GM18517 (cell line): ENCODE data around the gene RAPGEF4.

Experiments used
- ATAC-seq: cut with Tn5 transposase; IDR thresholded peaks from one replicate; pipeline ENCODE4 v1.9.1; 2021; ENCODE audit warnings: mild to moderate bottlenecking, moderate library complexity; ENCODE audit not compliant: unreplicated experiment

RAPGEF4 gene

GRCh38 chr2:172735582-172736423 lies at the start of gene RAPGEF4:
TSS of gene RAPGEF4 (plus strand) at chr2:172735845. CDS start at chr2:172735984, 139 bp downstream.
- no peak for ATAC-seq

- no peak for ATAC-seq
Measured at GRCh38 chr2:172693037-172693436, 42.6 kb upstream of the RAPGEF4 start.

GRCh38 chr2:172693529-172694455 lies 41.9 kb upstream of the RAPGEF4 start:
- ATAC-seq, result no peak

- ATAC-seq, result no peak
Measured at GRCh38 chr2:172697296-172697695, 38.3 kb upstream of the RAPGEF4 start.

GRCh38 chr2:172698041-172698863 lies 37.4 kb upstream of the RAPGEF4 start:
- no peak for ATAC-seq

GRCh38 chr2:172701250-172701649 lies 34.4 kb upstream of the RAPGEF4 start:
- ATAC-seq, result no peak

GRCh38 chr2:172702451-172702850 lies 33.2 kb upstream of the RAPGEF4 start:
- no peak for ATAC-seq

GRCh38 chr2:172704072-172704936 lies 31.3 kb upstream of the RAPGEF4 start:
- no peak for ATAC-seq

GRCh38 chr2:172705352-172705751 lies 30.3 kb upstream of the RAPGEF4 start:
- no peak for ATAC-seq

GRCh38 chr2:172708247-172708646 lies 27.4 kb upstream of the RAPGEF4 start:
- ATAC-seq, result no peak

- ATAC-seq, result no peak
Measured at GRCh38 chr2:172709566-172710291, 25.9 kb upstream of the RAPGEF4 start.

GRCh38 chr2:172710584-172711047 lies 25.0 kb upstream of the RAPGEF4 start:
- ATAC-seq, result no peak

GRCh38 chr2:172711110-172711509 lies 24.5 kb upstream of the RAPGEF4 start:
- no peak for ATAC-seq

GRCh38 chr2:172712251-172712650 lies 23.4 kb upstream of the RAPGEF4 start:
- no peak for ATAC-seq

GRCh38 chr2:172713365-172713875 lies 22.2 kb upstream of the RAPGEF4 start:
- ATAC-seq, result no peak

GRCh38 chr2:172722481-172722880 lies 13.2 kb upstream of the RAPGEF4 start:
- ATAC-seq, result no peak

- no peak for ATAC-seq
Measured at GRCh38 chr2:172723286-172723685, 12.4 kb upstream of the RAPGEF4 start.

- ATAC-seq, result no peak
Measured at GRCh38 chr2:172724724-172725123, 10.9 kb upstream of the RAPGEF4 start.

GRCh38 chr2:172725284-172725683 lies 10.4 kb upstream of the RAPGEF4 start:
- no peak for ATAC-seq
